TTC549 (cell line): Measurements from ENCODE around the gene EPB41L1.

Experiments used
- FAIRE-seq: peaks from 2 replicates; lab custom pipeline; 2012; peaks lifted over from hg19 to GRCh38; lab: Jason Lieb, UNC

Gene EPB41L1

DNA sequence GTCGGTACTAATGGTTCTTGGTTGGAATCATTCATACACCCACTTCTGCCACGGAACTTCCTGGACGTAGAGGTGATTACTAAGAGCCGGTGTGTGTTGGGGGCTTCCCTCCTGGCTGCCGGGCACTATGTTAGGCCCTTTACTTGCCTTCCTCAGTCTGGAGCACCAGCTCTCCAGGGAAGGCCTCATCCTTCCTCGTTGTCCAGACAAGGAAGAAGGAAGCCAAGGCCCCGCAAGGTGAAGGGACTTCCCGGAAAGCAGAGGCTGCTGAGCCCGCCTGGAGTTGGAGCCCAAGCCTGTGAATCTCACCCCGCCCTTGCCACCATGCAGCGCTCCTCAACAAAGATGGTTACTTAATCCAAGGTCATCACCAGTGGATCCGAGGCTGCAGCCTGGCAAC is 107.9 kb downstream of the EPB41L1 start:
- FAIRE-seq: no peak

- FAIRE-seq: no peak
Measured at GRCh38 chr20:36264426-36265246, 110.1 kb downstream of the EPB41L1 start.

DNA sequence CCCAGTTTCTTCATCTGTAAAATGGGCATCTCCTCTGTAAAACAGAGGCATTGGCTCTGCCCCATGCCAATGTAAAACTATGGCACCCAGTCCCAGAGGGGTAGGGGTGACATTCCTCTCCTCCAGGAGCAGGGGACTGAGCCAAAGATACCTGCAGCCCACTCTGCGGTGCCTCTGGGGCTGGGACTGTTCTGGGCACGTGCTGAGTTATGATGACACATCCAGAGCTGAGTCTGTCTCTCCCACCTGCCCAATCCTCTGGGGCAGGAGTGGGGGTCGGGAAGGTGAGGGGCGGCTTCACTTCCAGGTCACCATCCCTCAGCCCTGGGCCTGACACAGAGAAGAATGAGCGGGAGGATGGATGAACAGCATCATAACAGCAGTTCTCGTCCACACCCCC is 111.6 kb downstream of the EPB41L1 start:
- FAIRE-seq: no peak

DNA sequence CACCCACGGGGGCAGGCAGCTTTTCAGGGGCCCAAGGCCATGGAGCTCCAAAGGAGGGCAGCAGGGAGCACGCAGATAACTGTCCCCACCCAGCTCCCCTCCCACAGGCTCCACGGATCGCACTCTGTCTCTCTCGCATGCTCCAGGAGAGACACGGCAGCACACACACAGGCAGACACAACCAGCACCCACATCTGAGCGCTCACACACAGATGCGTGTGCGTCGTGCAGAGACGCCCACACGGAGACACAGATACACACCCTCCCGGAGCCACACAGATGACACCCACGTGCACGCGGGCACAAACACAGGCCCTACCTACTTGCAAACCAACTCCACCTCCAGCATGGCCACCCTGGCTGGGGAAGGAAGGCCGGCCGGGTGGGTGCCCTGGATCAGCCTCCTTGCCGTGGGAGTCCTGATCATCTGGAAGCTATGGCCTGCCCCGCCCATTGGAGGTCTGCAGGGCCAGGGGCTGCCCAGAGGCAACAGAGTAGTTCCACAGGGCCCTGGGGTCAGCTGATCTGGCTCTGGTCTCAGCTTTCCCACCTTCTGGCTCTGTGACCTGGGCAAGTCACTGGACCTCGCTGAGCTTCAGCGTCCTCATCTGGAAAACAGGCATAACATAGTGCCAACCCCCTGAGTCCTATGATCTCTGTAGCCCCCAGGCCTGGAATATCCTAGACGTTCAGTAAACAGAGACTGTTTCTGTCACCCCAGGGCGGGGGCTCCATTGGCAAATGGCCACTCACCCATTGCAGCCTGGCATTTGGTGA is 113.3 kb downstream of the EPB41L1 start:
- no peak for FAIRE-seq

DNA sequence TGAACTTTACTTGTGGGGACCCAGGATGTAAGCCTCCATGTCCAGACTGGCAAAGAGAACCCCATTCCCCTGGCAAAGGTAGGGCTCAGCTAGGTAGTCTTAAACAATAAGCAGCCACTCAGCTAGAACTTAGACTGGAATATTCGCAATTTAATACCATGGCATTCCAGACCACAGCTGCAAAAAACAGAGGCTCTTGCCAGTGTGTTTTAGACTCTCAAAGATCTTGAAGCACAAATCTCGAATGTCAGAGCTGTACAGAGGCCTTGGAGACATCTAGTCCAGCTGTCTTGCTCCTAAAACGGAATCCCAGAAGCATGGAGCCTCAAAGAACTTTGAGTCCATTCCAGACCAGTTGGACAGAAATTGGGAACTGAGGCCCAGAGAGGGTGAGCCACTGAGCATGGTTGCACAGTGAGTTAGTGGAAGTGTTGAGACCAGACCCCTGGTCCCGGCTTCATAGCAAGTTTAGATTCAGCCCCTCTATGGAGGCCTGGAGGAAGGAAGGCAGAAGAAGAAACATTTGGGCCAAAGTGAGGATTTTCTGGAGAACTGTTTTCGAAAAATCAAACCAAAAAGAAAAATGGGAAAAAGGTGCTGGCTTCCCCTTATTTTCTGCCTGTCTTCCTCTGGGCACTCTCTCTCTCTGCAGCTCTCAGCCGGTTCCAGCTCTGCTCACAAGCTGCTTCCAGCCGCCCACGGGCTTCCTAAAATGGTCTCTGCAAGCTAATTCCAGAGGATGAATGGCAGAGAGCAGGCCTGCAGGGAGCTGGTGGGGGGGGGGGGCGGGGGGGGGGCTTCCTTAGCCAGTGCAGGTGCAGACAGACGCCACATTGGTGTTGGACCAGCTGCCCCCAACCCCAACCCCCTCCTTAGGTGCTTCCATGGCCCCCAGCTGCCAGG is 114.2 kb downstream of the EPB41L1 start:
- FAIRE-seq: no peak

- FAIRE-seq: no peak
Measured at GRCh38 chr20:36269507-36269906, 115.0 kb downstream of the EPB41L1 start.

DNA sequence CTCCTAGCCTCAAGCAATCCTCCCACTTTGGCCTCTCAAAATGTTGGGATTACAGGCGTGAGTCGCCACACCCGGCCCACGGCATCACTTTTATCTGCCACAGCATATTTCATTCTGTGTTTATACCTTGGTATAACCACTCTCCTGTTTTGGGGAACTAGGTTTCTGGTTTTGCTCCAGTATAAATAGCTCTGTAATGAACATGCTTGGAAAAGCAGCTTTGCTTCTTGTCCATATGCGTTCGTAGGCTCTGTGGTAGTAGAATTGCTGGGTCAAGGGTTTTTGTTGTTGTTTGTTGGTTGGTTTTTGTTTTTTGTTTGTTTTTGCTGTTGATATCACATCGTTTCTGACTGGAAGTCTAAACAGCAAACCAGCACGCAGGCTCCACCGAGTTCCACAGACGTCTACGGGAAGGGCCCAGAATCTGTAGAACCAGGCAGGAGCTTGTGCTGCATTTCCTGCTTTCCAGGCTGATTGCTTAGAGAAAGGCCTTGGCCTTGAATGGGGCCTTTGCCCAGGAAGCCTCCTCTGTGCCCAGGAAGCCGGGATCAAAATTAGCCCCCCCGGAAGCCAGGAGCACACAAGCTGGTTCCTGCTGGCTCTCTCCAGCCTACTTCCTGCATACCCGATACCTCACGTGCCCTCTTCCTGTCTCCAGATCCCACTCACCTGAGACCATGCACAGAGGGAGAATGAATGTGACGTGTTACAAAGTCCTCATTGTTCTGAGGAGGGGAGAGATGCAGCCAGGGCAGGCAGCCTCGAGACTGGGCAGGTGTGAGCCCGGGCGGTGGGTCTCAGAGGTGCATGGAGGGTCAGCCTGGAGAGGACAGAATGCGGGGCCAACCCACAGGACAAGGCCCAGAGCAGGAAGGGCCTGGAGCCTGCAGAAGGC is 116.5 kb downstream of the EPB41L1 start:
- no peak for FAIRE-seq

GRCh38 chr20:36271639-36272546 is 117.4 kb downstream of the EPB41L1 start:
- no peak for FAIRE-seq

DNA sequence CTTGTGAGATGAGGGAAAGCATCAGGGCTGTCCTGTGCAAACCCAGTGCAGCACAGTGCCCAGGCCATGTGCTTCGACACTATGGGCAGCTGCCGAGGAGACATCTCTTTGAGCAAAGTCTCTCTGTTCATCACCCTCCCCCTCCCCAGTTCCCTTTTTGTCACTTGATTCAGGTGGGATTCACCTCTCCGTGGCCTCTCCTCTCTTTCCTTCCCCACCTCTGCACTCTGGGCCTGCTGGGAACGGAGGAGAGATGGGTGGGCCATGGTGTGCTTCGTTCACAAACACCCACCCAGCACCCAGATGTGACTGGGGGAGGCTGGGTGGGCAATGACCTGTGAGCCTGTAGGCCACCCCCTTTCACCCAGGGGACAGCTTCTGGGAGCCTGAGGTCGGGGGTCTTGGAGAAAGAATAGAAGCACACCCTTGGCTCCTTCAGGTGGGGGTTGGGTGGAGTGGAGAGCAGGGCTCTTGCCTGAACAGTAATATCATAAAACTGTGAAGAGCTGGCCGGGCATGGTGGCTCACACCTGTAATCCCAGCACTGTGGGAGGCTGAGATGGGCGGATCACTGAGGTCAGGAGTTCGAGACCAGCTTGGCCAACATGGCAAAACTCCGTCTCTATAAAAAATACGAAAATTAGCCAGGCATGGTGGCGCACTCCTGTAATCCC is 118.1 kb downstream of the EPB41L1 start:
- FAIRE-seq: no peak

DNA sequence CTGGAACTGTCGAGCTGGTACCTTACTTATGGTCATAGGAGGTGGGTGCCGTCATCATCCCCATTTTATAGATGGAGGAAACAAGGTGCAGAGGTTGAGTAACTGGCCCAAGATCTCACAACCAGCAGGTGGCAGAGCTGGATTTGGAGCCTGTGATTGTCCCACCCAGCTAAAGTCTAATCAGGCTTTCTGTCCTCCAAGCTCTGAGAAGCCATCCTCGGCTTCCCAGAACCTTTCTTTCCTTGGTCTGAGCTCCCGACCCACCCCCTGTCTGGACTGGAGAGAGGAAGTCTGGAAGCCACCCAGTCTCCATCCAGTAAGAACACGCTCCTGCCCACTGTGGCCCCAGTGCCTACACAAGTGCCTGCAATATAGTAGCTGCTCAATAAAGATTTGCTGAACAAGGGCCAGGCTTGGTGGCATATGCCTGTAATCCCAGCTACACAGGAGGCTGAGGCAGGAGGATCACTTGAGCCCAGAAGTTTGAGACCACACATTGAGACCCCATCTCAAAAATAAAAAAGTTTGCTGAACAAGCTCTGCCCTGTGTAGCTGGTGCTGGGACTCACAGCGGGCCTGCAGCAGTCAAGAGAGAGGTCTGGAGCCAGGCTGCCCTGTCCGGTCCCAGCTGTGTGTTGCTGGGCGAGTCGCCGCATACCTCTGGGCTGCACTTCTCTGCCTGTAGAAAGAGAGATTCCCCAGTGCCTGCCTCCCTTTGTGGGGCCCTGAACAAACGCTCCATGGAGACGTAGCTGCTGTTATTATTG is 119.1 kb downstream of the EPB41L1 start:
- no peak for FAIRE-seq

DNA sequence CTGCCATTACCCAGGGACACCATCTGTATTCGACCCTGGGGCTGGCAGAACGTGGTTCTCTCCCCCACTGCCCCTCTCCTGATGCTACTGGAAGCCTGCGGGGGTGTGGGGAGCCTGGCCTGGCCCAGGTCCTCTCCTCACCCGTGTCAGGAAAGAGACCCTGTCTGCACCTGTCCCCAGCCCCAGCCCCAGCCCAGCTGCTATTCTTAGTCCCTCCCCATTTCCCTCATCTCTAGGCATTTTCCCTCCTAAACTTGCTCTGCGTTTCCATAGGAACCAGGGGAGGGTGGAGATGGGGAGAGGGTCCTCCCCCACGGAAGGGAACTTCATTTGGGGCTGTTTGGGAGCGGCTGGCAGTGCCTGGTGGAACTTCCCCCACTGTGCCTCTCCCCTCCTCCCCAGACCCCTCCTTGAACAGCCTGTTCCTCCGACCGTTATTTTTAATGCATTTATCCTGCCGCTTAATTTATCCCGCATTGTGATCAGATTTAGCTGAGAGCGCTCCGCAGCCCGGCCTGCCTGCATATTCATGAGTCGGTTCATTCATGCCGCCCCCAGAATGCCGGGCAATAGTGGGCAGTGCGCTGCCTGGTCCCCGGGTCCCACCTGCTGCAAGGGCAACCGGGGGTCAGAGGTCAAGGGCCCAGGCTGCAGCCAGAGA is 119.8 kb downstream of the EPB41L1 start:
- FAIRE-seq: no peak

DNA sequence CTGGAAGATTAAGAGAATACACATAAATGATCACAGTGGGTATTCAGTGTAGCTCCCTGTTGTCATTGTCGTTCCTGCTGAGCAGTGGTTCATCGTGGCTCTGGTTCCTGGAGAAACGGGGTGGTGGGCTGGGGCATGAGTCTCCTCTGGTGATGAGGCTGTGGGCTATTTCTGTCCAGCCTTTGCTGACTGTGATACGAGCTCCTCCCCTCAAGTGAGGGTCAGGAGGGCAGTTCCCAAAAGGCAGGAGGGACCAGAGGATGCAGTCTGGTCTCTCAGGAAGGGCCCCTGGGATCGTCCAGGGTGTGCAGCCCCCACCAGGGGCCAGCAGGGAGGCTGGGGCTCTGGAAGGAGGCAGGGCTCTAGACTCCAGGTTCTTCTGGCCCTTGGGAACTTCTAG is 120.5 kb downstream of the EPB41L1 start:
- FAIRE-seq: no peak

GRCh38 chr20:36275441-36276189 is 121.1 kb downstream of the EPB41L1 start:
- no peak for FAIRE-seq

GRCh38 chr20:36277546-36277945 is 123.0 kb downstream of the EPB41L1 start:
- no peak for FAIRE-seq

- no peak for FAIRE-seq
Measured at GRCh38 chr20:36279362-36279761, 124.8 kb downstream of the EPB41L1 start.

- FAIRE-seq: no peak
Measured at GRCh38 chr20:36279776-36280175, 125.2 kb downstream of the EPB41L1 start.

- FAIRE-seq: no peak
Measured at GRCh38 chr20:36281785-36282380, 127.3 kb downstream of the EPB41L1 start.
